ENCODE data around the gene ANKRD44. TPM values are rescaled to one million over a fixed set of nuclear protein-coding genes. Genes with fewer than 3 reads are reported as not detected.
"Not testable (repeated sequence)": the region's sequence is repeated elsewhere in the genome, so short reads cannot be mapped to it uniquely, and the experiment has no call there.

ANKRD44 gene
- total RNA-seq, 2 donors from 2014 or later: 7.0 to 10.1 TPM

- no peak for DNase-seq (ENCODE audit: low spot score)
- TF ChIP-seq CTCF (IDR thresholded peaks at IDR 0.05): no peak
- H3K4me1 ChIP-seq: no peaks in the 10 kb centered on the region
- H3K27ac ChIP-seq: no peak overlapping the region
- no peak overlapping the region for H3K4me3 ChIP-seq
- peaks cover 11% of the 10 kb centered on the region for H3K36me3 ChIP-seq
- H3K9me3 ChIP-seq: no peaks in the 10 kb centered on the region
- H3K27me3 ChIP-seq: no peaks in the 10 kb centered on the region
Measured at GRCh38 chr2:197024206-197024605, 286.4 kb downstream of the ANKRD44 start.

- H3K4me3 ChIP-seq; DNase-seq (ENCODE audit: low spot score); H3K4me1 ChIP-seq; H3K27ac ChIP-seq; H3K27me3 ChIP-seq; H3K9me3 ChIP-seq: not testable (repeated sequence)
- H3K36me3 ChIP-seq: peaks cover 11% of the 10 kb centered on the region
Measured at GRCh38 chr2:197020921-197021320, 289.7 kb downstream of the ANKRD44 start.

- no peak for TF ChIP-seq CTCF (IDR thresholded peaks at IDR 0.05)
- H3K9me3 ChIP-seq: no peaks in the 10 kb centered on the region
- H3K4me3 ChIP-seq: no peak overlapping the region
- DNase-seq (ENCODE audit: low spot score): no peak
- H3K27me3 ChIP-seq: no peaks in the 10 kb centered on the region
- no peaks in the 10 kb centered on the region for H3K36me3 ChIP-seq
- H3K27ac ChIP-seq: no peak overlapping the region
- no peaks in the 10 kb centered on the region for H3K4me1 ChIP-seq
Measured at GRCh38 chr2:197013098-197013497, 297.5 kb downstream of the ANKRD44 start.

- no peaks in the 10 kb centered on the region for H3K9me3 ChIP-seq
- H3K36me3 ChIP-seq: no peaks in the 10 kb centered on the region
- H3K4me1 ChIP-seq: no peaks in the 10 kb centered on the region
- peak; percentile 53 to 89 for TF ChIP-seq CTCF (IDR thresholded peaks at IDR 0.05)
- no peak overlapping the region for H3K4me3 ChIP-seq
- no peak overlapping the region for H3K27ac ChIP-seq
- H3K27me3 ChIP-seq: no peaks in the 10 kb centered on the region
- no peak for DNase-seq (ENCODE audit: low spot score)
Measured at GRCh38 chr2:197011801-197012641, 298.6 kb downstream of the ANKRD44 start.

GRCh38 chr2:197011021-197011417, 299.6 kb downstream of the ANKRD44 start:
- no peaks in the 10 kb centered on the region for H3K4me1 ChIP-seq
- no peaks in the 10 kb centered on the region for H3K27me3 ChIP-seq
- H3K27ac ChIP-seq: no peak overlapping the region
- H3K4me3 ChIP-seq: no peak overlapping the region
- no peaks in the 10 kb centered on the region for H3K36me3 ChIP-seq
- H3K9me3 ChIP-seq: no peaks in the 10 kb centered on the region
- no peak for TF ChIP-seq CTCF (IDR thresholded peaks at IDR 0.05)
- DNase-seq (ENCODE audit: low spot score): no peak

GRCh38 chr2:197010200-197011020, 300.2 kb downstream of the ANKRD44 start:
- H3K9me3 ChIP-seq: no peaks in the 10 kb centered on the region
- H3K27me3 ChIP-seq: no peaks in the 10 kb centered on the region
- H3K4me1 ChIP-seq: no peaks in the 10 kb centered on the region
- no peaks in the 10 kb centered on the region for H3K36me3 ChIP-seq
- no peak for TF ChIP-seq CTCF (IDR thresholded peaks at IDR 0.05)
- no peak overlapping the region for H3K27ac ChIP-seq
- no peak for DNase-seq (ENCODE audit: low spot score)
- no peak overlapping the region for H3K4me3 ChIP-seq

- not testable (repeated sequence) for DNase-seq (ENCODE audit: low spot score); H3K27me3 ChIP-seq; H3K4me3 ChIP-seq; H3K9me3 ChIP-seq; H3K36me3 ChIP-seq; H3K4me1 ChIP-seq; H3K27ac ChIP-seq
Measured at GRCh38 chr2:197008741-197009341, 301.7 kb downstream of the ANKRD44 start.

Data from right atrium auricular region (tissue), 2 donors.